GM21526 (cell line): Measurements from ENCODE around the gene SPO11.

Experiments used
- ATAC-seq: cut with Tn5 transposase; IDR thresholded peaks from one replicate; pipeline ENCODE4 v1.9.1; 2021; ENCODE audit warnings: moderate library complexity; ENCODE audit not compliant: unreplicated experiment, low FRiP score

Gene SPO11

DNA sequence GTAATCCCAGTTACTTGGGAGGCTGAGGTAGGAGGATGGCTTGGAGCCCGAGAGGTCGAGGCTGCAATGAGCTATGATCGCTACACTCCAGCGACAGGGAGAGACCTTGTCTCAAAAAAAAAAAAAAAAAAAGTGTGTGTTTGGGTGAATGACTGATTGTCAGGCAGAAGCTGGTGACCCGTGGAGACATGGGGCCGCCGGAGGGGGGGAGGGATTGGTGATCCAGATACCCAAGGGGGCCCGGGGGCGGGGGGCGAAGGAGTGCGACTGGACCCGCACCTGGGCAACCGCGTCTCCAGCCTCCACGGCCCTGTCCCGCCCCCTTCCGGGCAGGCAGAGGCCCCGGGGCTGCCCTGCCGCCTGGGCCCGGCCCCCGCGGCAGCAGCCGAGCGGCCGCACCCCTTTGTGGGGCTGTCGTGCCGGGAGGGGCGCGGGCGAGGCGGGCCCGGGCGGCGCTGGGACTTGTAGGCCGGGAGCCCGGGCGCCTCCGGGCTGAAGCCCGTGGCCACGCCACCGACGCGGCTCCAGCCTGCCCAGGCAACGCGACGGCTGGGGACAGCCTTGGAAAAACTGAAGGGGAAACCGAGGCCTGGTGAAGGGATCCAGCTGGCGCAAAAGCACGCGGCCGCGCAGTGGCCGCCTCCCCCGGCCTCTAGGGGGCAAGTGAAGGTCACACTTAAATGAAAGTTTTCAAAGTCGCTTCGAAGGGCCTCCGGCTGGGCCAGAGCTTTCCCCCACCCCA, 59.5 kb downstream of the SPO11 start:
- peak; percentile 25 for ATAC-seq

DNA sequence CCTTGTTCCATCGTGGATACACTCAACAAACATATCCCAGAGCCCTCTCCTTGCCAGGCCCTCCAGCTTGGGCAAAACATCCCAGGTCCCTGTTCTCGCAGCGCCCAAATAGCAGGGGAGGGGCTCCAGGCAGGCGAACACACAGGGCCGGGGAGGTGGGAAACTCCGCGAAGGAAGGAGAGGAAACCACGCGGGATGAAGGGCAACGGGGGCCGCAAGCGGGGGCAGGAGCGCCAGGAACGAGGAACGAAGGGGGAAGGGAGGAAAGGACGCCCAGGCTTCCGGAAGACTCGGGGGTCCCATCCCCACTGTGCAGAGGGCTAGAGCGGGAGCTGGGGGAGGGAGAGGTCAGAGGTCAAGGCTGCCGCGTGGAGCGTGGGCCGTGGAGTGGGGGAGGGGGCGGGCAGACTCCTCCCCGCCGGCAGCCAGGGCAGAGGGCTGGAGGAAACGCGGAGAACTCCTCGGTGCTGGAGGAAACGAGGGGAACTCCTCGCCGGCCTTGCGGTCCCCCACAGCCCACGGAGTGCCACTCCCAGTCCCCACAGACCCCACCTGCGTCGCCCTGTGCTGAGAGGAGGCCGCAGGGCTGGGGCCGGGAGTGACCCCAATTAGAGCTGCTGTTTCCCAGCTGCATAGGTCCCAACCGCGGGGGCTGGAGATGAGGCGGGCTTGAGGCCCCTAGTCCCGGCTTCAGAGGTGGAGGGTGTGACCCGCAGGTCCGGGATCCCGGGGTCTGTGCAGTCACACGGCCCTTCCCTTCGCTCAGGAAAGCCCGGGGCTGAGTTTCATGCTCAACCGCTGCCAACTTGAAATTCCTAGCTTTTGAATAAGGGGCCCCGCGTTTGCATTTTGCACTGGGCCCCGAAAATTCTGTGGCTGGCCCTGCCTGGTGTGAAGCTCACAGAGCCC, 60.3 kb downstream of the SPO11 start:
- ATAC-seq, result no peak

DNA sequence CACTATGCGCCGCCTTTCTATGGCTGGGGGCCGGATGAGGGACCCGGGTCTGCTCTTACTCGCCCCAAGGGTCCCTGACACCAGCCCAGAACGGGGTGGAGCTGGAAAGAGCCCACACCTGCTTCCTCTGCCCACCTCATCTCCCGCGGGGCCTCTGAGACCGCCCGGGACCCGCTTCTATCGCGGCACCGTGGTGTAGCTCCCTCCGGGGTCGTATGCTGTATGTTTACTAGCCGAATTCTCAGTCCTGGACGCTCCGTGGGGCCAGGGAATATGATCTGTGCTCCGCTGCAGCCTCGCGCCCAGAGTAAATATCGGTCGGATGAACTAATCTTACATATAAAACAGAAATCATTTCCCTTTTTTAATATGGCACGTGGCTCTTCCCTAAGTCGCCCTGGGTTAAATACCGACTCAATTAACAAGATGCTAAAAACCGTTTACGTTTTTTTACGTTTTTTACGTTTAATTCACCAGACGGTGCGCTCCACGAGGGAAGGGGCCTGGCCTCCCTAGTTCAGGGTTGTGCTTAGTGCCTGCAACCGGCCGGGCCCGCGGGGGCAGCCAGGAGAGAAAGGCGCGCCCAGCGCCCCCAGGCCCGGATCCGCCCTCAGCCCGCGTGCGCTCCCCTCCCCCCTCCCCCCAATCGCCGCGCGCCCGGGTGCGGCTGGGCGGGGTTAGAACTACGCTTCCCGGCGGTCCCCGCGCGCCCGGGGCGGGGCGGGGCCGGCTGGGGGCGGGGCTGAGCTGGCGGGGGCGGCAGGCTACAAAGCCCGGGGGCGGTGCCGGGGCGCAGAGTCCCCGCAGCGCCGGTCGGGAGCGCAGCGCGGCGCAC, 61.2 kb downstream of the SPO11 start, which contains the start of gene RBM38:
Gene RBM38 (plus strand): TSS at position 793 of the 835 bp plus-strand sequence. CDS start 186 bp downstream, outside the sequence.
- peak; percentile 36 for ATAC-seq

DNA sequence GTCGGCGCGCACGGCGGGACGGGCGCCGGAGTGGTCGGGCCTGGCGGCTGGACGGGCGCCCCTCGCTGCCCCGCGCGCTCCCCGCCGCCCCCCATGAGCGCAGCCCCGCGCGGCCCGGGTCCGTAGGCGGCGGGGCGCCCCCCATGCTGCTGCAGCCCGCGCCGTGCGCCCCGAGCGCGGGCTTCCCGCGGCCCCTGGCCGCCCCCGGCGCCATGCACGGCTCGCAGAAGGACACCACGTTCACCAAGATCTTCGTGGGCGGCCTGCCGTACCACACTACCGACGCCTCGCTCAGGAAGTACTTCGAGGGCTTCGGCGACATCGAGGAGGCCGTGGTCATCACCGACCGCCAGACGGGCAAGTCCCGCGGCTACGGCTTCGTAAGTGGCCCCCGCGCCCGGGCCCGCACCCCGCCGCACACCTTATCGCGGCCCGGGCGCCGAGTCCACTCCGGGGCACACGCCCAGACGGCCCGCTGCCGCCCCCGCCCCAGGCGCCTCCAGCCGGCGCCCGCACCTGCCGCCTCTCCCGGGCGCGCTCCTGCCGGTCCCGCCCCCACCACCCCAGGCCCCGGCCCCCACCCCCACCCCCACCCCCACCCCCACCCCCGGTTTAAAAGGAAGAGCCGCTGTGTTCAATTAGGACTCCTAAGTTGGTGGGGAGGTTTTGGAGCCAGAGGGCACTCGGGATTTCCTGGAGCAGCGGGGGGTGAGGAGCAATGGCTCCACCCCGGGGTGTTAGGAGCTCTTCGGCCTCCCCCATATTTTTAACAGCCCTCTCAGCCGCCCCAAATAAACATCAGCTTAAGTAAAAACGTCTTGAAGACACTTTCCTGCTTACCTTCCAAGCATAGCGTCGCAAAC, 62.1 kb downstream of the SPO11 start:
- peak; percentile 19 for ATAC-seq

DNA sequence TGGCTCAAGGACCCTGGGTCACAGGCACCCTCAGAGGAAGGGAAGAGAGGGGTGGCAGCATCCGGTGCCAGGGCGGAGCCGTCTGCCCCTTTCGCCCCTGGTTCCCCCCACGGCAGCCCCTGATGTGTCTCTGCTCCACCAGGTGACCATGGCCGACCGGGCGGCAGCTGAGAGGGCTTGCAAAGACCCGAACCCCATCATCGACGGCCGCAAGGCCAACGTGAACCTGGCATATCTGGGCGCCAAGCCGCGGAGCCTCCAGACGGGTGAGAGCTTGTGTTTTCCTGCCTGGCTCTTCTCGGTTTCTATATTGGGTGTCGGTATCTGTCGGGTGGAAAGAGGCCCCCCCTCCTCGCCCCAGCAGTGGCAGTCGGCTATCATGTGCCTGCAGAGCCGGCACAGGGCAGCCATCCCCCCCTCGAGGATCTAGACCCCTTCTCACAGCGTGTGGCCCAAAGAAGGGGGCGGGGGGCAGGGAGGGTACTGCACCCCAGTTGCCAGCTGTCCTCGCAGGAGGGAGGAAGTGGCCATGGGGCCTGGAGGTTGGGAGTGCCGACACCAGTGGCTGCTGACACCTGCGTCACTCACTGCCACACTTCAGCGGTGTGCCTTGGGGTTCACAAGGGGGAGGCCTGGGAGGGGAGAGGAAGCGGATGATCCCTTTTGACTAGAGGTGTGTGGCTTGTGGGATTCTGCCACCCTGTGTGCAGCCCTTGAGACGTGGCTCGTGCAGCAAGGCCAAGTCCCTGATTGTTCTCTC, 63.1 kb downstream of the SPO11 start:
- no peak for ATAC-seq
